HG02798 (cell line): ENCODE results near the gene SPARCL1.
"Not testable (repeated sequence)": the region's sequence is repeated elsewhere in the genome, so short reads cannot be mapped to it uniquely, and the experiment has no call there.

Source experiments
- ATAC-seq: cut with Tn5 transposase; IDR thresholded peaks from one replicate; pipeline ENCODE4 v1.9.1; 2021; ENCODE audit warnings: mild to moderate bottlenecking; ENCODE audit not compliant: unreplicated experiment, poor library complexity

The SPARCL1 gene

GRCh38 chr4:87506974-87507701 is 22.0 kb downstream of the SPARCL1 start:
- ATAC-seq, result no peak

DNA sequence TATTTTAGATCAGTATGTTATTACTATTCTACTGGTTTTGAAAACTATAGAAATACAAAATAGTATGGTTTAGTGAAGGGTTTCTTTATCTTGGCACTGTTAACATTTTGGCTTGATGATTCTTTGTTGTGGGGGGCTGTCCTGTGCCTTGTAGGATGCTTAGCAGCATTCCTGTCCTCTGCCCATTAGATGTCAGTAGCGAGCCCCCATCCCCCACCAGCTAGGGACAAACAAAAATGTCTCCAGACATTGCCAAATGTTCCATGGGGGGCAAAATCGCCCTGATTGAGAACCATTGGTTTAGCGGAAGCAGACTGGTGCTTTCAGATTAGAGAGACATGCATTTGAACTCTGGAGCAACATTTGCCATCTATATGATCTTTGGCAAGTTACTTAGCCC is 23.3 kb downstream of the SPARCL1 start:
- no peak for ATAC-seq

- no peak for ATAC-seq
Measured at GRCh38 chr4:87502580-87503238, 26.5 kb downstream of the SPARCL1 start.

DNA sequence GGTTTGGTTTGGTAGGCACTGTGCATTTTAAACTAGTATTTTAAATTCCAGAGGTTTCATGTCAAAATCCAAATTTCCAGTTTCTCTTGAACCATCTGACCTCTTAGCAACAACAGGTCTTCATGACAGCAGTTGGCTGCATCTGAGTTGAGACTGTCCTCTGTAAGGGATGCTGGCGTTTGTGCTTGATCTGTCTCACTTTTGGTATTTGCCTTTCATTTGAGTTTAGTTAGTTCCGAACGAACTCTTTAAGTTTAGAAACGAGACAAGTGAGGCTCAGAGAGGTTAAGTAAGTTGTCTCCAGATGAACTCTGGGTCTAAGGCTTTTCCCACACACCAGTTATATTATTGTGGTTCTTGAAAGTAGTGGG is 29.1 kb downstream of the SPARCL1 start:
- ATAC-seq, result peak; percentile 43

DNA sequence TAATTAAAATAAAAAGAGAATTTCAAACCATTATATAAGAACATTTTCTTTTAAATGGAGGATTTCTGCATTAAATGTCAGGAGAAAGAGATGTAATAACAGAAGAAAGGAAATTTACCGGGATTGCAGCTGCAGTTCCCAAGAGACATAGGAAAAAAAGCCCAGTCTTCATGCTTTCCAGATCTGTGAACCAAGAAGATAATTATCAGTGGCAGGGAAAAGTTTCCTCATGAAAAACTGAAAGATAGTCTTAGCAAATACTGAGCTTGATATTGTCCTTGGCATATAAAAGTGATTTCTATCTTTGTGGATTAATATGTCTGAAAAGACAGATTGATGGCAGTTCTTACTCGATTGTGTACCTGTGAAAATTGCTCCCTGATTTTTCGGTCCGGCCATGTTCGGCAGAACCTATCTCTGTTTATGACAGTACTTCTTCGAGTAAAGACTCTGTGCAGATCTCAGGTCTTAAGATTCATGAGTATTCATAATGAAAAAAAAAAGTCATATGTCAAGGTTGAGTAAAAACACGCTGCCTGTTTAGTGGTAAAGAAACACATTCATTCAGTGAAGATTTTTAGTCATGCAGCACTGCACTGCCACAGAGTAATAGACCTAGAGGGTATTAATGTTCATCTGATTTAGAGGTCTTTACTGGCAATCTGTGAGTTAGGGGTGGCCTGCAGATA is 29.6 kb downstream of the SPARCL1 start:
- peak; percentile 78 for ATAC-seq

- ATAC-seq, result peak; percentile 61
Measured at GRCh38 chr4:87498446-87498900, 30.7 kb downstream of the SPARCL1 start.

DNA sequence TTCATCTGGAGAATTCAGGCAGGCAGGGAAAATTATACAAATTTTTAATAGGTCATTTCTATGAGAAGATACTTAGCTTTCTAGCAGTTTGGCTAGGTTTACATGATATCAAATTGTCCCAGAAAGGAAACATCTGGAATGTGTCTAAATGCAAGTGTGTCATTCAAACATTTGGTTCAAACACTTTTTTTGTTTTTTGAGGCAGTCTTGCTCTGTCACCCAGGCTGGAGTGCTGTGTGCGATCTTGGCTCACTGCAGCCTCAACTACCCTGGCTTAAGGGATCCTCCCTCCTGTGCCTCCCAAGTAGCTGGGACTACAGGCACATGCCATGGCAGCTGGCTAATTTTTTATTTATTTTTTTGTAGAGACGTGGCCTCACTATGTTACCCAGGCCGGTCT is 31.6 kb downstream of the SPARCL1 start:
- ATAC-seq, result no peak

- no peak for ATAC-seq
Measured at GRCh38 chr4:87497159-87497558, 32.0 kb downstream of the SPARCL1 start.

- ATAC-seq, result no peak
Measured at GRCh38 chr4:87493115-87493514, 36.1 kb downstream of the SPARCL1 start.

DNA sequence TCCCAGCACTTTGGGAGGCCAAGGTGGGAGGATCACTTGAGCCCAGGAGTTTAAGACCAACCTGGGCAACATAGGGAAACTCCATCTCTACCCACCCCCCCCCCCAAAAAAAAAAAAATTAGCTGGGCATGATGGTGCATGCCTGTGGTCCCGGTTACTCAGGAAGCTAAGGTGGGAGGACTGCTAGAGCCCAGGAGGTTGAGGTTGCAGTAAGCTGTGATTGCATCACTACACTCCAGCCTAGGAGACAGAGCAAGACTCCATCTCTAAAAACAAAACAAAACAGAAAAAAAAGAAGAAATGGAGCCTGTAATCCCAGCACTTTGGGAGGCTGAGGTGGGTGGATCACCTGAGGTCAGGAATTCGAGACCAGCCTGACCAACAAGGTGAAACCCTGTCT is 37.3 kb downstream of the SPARCL1 start:
- ATAC-seq, result not testable (repeated sequence)

DNA sequence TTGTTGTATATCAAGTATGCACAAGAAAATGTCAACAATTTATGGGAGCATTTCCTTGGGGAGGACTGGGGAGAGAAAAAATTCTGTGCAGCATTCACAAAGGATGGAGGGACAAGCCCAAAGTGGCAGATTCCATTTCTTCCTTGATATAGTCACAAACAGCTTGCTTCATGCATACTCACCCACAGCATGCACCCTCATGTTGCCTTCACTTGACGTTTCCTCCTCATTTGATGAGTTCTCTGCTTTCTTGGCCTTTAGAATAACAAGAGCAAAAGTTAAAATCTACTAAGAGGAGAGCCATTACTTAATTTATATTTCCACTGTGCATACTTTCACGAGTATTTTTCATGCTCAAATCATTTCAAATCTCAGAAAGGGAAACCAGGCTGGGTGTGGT is 37.7 kb downstream of the SPARCL1 start:
- no peak for ATAC-seq

DNA sequence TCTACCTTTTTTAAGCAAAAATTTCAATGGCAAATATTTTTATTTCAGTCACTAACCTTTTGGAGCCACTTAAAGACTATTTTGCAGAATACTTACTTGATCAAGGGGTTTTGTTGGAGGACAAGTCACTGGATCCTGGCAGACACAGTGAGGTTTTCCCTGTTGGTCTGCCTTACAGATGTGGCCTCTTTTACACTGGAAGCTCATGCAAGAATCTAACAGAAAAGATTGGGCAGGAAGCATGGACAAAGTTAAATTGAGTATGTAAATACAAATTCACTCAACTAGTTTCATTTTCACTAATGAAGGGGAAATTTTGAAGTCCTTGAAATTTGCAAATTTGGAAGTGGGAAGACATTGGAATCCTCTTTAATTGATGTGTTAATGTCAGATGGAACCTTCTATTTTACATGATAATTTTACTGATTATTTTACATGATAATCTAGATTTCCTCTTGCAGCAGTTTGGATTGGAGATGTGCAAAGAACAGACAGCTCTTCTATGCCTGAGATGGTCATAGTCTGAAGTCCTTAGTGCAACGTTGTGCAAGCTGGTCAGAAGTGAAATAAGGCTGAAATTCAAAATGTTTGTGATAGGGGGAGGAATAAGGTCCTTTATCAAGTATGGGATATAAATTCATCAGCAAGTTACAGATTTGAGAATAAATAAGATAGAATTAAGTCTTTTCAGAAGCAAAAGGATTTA is 38.4 kb downstream of the SPARCL1 start:
- ATAC-seq, result no peak

DNA sequence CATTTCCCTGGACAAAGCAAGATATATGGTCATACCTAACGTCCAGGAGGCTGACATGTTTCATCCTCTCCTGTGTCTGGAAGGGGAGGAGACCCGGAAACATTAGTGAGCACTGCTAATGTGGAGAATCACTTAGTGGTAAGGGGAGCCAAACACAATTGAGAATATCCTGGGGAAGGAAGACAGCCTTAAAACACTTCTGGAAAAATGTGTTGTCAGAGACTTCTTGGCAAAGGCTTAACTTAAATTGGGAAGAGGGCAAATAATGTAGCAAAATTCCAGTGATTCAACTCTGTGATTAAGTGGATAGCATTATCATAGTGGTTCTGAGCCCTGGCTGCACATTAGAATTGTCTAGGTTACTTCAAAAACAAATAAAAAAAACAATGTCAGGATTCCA is 39.5 kb downstream of the SPARCL1 start:
- ATAC-seq, result no peak

GRCh38 chr4:87488666-87489065 is 40.5 kb downstream of the SPARCL1 start:
- ATAC-seq, result not testable (repeated sequence)

DNA sequence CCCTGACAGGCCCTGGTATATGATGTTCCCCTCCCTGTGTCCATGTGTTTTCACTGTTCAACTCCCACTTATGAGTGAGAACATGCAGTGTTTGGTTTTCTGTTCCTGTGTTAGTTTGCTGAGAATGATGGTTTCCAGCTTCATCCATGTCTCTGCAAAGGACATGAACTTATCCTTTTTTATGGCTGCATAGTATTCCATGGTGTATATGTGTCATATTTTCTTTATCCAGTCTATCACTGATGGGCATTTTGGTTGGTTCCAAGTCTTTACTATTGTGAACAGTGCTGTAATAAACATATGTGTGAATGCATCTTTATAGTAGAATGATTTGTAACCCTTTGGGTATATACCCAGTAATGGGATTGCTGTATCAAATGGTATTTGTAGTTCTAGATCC is 45.9 kb downstream of the SPARCL1 start:
- ATAC-seq, result not testable (repeated sequence)

- ATAC-seq, result no peak
Measured at GRCh38 chr4:87481377-87481776, 47.8 kb downstream of the SPARCL1 start.

DNA sequence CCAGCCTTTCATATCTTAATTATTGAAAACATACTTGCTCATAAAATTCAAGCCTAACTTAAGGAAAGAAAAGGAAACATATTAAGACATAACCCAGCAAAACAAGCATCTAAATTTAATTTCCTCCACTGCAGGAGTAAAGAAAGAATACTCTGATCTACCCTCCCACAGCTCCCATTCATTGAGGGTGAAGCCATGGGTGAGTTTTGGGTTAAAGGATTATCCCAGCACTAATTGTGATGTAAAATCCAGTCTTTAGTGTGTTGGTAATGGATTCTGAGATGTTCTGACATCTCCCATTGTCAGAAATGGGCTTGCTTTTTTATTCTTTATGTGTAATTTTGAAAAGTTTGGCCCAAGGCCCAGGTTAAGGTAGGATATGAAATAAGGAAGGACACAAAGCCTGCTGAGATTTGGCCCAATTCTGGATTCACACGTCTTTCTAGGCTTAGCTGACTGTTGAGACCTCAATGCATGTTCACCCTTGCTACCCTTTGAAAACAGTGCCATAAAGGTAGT is 50.4 kb downstream of the SPARCL1 start:
- ATAC-seq, result no peak

GRCh38 chr4:87476934-87477333 is 52.2 kb downstream of the SPARCL1 start:
- ATAC-seq, result no peak

DNA sequence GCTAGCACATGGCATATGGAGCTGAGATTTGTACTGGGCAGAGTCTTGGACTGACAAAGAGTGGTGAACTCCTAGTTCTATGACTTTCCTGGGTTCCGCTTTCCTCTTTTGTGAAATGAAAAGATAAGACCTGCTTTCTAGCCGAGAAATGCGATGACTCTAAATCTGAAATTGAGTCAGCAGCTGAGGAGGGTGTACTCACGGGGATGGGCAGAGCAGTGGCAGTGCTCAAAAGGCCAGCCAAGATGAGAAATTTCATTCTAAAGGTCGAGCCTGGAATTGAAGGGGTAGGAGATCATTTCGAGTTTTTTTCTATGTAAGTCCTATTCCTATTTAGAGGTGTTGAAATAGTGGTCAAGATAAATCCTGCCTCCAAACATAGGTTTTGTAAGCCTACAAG is 59.8 kb downstream of the SPARCL1 start:
- no peak for ATAC-seq

DNA sequence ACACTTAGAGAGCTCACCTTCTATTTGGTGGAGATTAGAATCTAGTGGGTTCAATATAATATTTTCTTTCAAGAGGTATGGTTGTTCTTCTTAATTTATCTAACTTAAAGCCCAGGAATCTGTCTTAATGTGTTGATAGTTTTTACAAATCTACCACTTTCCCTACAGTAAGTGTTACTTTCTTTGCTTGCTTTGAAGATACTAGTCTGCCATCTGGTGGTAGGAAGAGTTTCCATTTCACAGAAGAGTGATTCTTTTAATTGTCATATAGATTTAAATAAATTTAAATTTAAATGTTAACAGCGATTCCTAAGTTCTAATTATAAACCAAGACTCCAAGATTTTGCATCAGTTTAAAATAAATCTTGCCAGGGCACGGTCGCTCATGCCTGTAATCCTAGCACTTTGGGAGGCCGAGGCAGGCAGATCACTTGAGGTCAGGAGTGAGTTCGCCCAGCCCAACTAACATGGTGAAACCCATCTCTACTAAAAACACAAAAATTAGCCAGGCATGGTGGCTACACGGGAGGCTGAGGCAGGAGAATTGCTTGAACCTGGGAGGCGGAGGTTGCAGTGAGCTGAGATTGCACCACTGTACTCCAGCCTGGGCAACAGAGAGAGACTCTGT is 63.3 kb downstream of the SPARCL1 start:
- no peak for ATAC-seq
